GM12864 (cell line): Measurements from ENCODE around the gene EYS.

Experiments used
- DNase-seq: peaks from one replicate; pipeline ENCODE4 v3.0.0-alpha.2; 2011; ENCODE audit warnings: low read depth
- H3K4me3 ChIP-seq: 2 replicates; pipeline ENCODE4 v1.5.1; 2011; ENCODE audit warnings: mild to moderate bottlenecking, low read depth, low read length, control low read depth
- CTCF ChIP-seq: IDR thresholded peaks from 2 replicates; pipeline ENCODE4 v1.5.1; 2011; ENCODE audit warnings: low read depth, mild to moderate bottlenecking, moderate library complexity, low read length, control low read depth, inconsistent platforms; ENCODE audit errors: missing control alignments

EYS gene

GRCh38 chr6:65707126-65707826 lies at the start of gene EYS:
Gene EYS (minus strand): TSS chr6:65707226. CDS start chr6:65495410, 211,816 bp downstream.
- no peak within 1 kb of the TSS for H3K4me3 ChIP-seq
- no peak for TF ChIP-seq CTCF
- no peak for DNase-seq

- TF ChIP-seq CTCF, result no peak
These were observed 39.3 kb upstream of the EYS start for GRCh38 chr6:65746302-65746701.

GRCh38 chr6:65745614-65746013 lies 38.6 kb upstream of the EYS start:
- no peak for TF ChIP-seq CTCF
- H3K4me3 ChIP-seq, result no peak overlapping the region
- no peak for DNase-seq

More at GRCh38 chr6:65746302-65746701, 39.3 kb upstream of the EYS start:
- DNase-seq, result no peak
- no peak overlapping the region for H3K4me3 ChIP-seq

- H3K4me3 ChIP-seq, result no peak overlapping the region
- no peak for TF ChIP-seq CTCF
- no peak for DNase-seq
These were observed 22.0 kb upstream of the EYS start for GRCh38 chr6:65728879-65729479.

GRCh38 chr6:65719101-65719500 lies 12.1 kb upstream of the EYS start:
- TF ChIP-seq CTCF, result no peak
- no peak for DNase-seq
- H3K4me3 ChIP-seq, result no peak overlapping the region

GRCh38 chr6:65711531-65711930 lies 4.5 kb upstream of the EYS start:
- DNase-seq, result no peak
- no peak for TF ChIP-seq CTCF
- no peak overlapping the region for H3K4me3 ChIP-seq

GRCh38 chr6:65709099-65709830 lies 2.2 kb upstream of the EYS start:
- DNase-seq, result no peak
- H3K4me3 ChIP-seq, result no peak overlapping the region
- TF ChIP-seq CTCF, result no peak
